GM19193 (cell line): ENCODE results near the gene LAMB3.

Experiments used
- POLR2A ChIP-seq: IDR thresholded peaks from 4 replicates; pipeline ENCODE4 v1.6.1; 2011; ENCODE audit not compliant: insufficient read depth, insufficient read length; ENCODE audit errors: extremely low read depth

LAMB3 gene

DNA sequence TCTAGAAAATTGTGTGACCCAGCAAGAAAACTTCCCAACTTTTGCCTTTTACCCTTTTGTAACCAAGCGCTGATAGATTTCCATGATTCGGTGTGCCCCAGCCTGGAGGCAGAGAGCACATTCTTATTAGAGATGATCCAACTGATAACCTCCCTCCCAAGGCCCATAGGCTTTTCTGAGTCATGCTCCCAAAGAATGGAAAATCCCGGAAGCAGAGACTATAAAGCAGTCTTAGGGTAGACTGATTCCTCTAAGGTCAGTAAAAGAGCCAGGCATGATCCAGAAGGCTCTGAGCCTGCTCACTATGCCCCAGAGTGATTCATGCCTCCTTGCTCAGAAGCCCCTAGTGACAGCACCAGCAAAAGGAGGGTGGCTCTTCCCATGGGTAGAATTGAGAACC is 64.4 kb downstream of the LAMB3 start:
- TF ChIP-seq POLR2A: no peak

DNA sequence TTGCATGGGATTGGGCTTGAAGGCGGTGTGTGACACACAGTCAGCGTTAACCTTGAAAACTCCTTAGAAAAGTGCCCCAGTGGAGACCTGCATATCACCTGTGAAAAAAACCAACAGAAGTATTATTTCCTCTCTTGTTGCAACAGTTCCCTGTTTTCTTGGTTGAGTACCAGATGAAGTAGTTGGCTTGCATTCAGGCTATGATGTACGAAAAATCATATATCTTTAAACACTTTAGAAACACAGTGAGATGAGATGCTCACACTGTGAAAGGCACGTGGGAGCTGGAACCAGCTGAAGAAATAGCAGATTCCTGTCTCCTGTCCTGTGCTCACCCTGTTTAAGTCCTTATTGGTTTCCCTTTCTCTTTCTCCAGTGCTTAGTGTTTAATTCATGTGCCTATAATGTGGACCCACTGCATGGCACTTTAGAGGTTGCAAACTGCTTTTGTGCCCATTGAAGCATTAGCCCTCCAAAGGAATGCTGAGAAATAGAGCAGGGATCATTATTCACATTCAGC is 65.9 kb downstream of the LAMB3 start:
- no peak for TF ChIP-seq POLR2A

DNA sequence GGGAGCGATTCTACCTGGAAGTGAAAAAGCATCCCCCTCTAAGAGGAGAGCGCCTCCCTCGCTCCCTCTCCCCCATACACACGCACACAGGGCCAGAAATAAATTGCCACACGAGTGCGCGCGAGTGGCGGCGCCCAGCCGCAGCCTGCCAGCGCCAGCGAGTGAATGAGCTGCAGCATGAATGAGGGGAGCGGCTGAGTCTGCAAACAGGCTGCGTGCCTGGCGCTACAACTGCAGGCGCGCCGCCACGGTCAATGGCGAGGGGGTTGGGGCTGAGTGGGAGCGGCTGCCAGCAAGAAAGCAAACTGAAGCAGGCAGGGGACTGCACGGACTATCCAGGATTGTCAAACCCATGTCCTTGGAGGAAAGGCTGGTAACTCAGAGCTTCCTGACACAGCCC is 66.6 kb downstream of the LAMB3 start:
- no peak for TF ChIP-seq POLR2A

DNA sequence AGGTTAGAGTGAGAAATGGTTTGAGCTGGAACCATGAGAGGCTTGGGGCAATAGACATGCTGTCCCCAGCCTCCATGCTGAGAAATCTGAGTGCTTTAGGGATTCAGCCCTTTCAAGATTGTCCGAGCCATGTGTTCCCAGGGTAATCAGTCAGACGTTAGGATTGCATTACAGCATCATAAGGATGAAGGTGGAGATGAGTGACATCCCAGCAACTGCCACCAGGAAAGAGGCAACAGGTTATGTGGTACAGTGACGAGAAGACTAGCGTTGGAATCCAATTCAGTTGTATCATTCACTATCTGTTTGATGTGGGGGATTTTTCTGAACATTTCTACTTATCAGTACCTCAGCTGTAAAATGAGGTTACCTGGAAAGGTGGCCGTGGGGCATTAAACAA is 67.0 kb downstream of the LAMB3 start:
- TF ChIP-seq POLR2A: no peak

DNA sequence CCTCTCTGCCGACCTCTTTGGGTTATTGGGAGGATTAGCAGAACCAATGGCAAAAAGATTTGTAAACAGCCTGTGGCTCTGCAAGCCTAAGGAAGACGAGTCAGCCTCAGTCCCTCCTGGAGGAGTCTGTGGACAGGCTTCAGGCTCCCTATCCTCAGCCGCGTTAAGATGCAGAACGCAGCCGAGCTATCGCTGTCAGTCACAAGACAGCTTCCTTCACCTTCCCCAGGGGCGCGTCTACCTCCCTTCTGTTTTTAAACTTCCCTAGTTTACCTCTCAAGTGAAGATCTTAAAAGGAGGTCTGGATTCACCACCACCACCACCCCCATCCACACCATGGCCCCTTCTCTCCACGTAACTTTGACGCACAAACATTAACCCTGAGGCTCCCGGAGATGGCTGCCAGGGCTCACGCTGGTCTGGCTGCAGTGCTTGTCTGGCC is 68.0 kb downstream of the LAMB3 start:
- TF ChIP-seq POLR2A: no peak

DNA sequence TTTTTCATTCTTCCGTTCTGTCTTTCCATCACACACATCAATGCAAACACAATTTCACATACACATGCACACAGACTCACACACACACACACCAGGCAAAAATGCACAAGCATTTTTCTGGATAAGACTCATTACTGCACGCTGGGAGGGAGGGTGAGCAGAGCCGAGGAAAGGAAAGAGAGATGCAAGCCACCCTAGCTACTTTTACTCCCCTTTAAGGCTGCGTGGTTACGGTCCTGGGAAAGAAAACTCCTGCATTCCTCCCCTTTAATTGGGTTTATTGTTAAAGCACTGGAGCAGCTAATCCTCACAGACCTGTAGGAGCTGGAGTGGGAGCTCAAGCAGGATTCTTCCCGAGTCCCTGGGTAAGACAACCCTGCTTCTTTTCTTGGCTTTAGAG is 68.8 kb downstream of the LAMB3 start, which contains the start of gene CAMK1G:
CAMK1G (plus strand) TSS at position 307 of the 400 bp plus-strand sequence. CDS start 11,270 bp downstream, outside the sequence.
- no peak for TF ChIP-seq POLR2A

DNA sequence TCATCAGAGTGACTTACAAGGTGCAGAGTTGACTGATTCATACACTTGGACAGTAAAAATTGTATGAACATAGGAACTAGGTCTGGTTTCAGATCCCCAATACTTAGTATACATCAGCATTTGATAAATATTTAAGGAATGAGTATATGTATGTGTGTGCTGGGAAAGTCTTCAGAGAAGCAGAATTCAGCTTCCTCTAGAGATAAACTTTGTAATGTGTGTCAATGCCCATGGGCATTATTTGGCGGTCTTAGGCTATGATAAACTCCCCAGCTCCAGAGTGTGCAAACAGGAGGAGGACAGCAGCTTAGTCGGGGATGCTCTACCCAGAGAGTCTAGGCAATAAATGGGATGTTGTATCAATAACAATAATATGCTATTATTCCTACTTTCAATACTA is 71.6 kb downstream of the LAMB3 start:
- TF ChIP-seq POLR2A: no peak

DNA sequence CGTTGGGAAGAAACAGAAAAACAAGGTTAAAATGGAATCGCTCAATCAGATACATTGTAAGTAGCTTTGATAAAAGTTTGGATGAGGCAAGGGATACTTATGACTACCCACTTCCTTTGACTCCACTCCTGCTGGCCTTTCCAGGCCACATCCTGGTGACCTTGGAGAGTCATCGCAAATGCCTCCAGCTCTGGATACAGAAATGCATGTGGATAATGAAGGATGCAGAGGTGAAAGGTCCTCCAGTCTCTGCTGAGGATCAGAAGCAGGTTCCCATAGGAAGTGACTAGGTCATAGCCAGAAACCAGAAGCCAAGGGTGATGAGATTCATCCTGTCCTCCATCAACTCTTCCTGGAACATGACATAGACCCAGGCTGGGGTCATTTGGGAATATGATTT is 74.9 kb downstream of the LAMB3 start:
- TF ChIP-seq POLR2A: no peak

DNA sequence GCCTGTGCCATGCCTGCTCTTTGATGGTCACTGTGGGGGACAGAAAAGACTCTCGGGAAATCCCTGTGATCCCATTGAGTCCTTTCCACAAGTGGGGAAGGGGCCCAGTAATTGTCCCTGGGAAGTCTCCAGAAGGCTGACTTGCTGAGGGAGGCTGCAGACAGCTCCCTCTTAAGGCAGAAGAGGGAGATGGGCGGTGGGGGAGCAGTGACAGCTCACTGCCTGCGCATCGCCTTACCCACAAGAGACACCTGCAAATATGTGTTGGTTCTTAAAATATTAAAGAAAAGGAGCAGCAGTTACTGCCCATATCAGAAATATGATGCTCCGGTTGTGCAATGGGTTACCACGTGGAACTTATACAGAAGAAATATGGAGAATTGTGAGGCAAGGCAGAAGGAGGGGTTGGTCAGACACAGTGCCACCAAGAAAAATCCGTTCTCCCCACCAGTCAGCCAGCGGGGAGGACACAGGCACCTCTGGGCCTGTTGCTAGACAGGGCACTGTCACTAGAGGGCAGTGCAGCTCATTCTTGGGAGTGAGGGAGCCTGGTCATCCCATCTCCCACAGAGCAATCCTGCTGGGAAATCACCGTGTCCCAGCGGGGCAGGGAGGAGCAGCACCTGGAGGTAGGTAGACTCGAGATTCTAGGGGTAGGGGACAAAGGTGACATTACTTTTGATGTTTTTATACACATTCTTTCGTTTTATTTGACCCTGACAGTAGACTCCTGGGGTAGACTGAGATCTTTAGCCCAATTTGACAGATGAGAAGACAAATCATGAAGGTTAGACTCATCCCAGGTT is 75.6 kb downstream of the LAMB3 start:
- TF ChIP-seq POLR2A: no peak

DNA sequence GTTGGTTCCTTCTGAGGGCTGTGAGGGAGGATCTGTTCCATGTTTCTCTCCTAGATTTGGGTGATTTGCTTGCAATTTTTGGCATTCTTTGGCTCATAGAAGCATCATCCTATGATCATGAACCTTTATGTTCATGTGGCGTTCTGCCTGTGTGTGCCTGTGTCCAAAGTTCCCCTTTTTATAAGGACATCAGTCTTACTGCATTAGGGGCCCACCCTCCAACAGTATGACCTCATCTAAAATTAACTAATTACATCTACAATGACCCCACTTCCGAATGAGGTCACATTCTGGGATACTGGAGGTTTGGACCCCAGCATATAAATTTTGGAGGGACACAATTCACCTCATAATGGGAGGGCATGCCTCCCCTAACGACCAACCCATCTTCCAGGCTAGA is 81.5 kb downstream of the LAMB3 start:
- no peak for TF ChIP-seq POLR2A

DNA sequence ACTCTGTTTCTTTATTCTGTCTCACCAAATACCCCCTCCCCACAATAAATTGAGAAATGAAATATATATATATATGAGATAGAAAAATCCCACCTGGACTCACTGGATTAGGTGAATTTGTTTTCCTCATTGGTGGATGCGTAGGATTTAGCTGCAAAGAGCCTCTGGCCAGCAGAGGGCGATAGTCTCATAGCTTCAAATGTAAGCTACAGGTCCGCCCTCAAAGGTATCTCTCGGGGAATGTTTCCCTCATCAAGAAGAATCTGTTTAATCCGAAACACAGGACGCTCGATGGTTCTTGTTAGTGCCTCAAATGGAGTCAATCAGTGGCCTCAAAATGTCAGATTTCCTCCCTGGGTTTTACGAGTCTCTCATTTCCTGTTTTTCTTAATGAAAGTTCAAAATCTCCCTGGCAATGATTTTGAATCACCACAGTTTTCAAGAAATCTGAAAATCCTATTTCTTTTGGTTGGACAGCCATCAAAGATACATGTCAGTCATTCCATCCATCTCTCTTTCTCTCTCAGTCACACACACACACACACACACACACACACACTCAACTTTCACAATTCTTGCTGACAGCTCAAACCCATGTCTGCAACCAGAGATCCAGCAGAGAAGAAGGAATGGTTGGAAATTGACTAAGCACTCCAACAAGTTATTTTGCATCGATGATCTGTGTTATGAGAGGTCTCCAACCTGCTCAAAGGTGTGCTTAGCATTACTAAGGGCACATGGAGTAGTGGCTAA is 82.6 kb downstream of the LAMB3 start:
- no peak for TF ChIP-seq POLR2A

DNA sequence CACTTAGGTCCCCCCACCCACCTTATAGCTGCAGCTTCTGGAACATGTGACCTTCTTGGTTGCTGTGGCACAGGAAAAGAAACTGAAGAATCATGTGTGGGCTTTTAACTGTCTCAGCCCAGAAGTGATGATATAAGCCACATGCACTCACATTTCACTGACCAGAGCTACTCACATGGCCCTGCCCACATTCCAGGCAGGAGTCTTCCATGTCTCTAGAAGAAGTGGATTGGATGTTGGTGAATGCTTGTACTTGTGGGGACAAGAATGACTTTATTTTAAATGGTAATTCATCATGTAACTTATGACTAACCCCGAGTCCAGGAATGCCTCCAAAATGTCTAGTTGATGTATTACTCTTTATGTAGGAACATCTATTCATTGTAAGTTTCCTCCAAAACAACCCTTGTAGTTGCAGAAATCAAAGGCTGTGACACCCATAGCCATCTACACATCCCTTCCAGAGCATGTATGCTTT is 84.5 kb downstream of the LAMB3 start:
- TF ChIP-seq POLR2A: no peak

DNA sequence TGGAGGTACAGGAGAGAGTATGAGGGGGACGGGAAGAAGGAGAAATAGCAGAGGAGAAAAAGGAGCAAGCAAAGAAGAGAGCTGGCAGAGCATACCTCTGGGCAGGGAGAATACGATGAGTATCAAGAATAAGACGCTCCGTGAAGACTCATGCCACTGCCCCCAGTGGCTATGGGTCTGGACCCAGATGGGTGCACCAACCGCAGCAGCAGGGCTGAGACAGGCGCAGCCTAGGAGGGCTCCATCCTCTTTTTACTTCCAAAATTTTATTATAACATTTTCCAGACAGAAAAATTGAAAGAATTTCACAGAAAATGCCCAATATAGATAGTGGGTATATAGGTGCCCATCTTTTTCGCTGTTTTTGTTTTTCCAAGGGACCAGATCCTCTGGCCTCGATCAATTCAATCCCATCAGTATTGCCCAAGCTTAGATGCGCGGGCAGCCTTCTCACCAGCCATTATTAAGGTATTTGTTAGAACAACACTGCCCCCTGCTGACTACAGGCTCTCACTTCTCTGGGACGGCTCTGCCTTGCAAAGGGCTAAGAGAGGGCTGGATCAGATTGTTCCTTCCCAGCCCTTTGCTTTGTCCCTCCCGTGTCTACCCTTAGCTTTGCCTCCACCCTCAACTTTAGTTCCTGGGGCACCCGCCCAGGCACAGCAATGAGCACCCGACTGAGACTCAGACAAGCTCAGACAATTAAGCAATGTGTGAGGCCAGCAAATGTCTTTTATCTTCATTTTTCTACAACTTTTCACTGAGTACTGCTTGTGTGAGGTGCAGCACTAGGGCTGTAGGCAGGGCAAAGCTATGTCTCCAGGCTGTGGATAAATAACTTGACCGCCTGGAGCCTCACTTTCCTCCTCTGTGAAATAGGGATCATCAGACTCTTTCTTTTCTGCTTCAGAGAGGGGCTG is 86.2 kb downstream of the LAMB3 start:
- no peak for TF ChIP-seq POLR2A
